BE2C (cell line): Measurements from ENCODE around the gene OR5H14.
A peak's percentile ranks its signal among the peaks of the same experiment; 100 is the strongest.
"Not testable (repeated sequence)": the region's sequence is repeated elsewhere in the genome, so short reads cannot be mapped to it uniquely, and the experiment has no call there.

ENCODE experiments used
- DNase-seq: peaks from one replicate; pipeline ENCODE4 v3.0.0-alpha.2; 2020
- H3K27me3 ChIP-seq: fragments of 250-450 bp; sonication (Bioruptor Pico); 2 replicates; pipeline ENCODE4 v1.5.1; 2020; ENCODE audit warnings: mild to moderate bottlenecking
- H3K36me3 ChIP-seq: fragments of 250-450 bp; sonication (Bioruptor Pico); 2 replicates; pipeline ENCODE4 v1.5.1; 2020; ENCODE audit warnings: mild to moderate bottlenecking
- H3K4me1 ChIP-seq: fragments of 250-450 bp; sonication (Bioruptor Pico); 2 replicates; pipeline ENCODE4 v1.5.1; 2020
- H3K4me3 ChIP-seq: 2 replicates; pipeline ENCODE4 v1.5.1; 2011; ENCODE audit warnings: low read depth, low read length
- H3K9me3 ChIP-seq: fragments of 250-450 bp; sonication (Bioruptor Pico); 2 replicates; pipeline ENCODE4 v1.5.1; 2020
- CTCF ChIP-seq: IDR thresholded peaks from 2 replicates; pipeline ENCODE4 v1.5.1; 2012; ENCODE audit warnings: mild to moderate bottlenecking, low read depth, low read length

The OR5H14 gene

GRCh38 chr3:98185180-98185579 is 37.9 kb downstream of the OR5H14 start:
- Histone ChIP-seq H3K4me1 (no peaks in the 10 kb centered on the region), H3K36me3 (no peaks in the 10 kb centered on the region), H3K9me3 (no peaks in the 10 kb centered on the region), H3K27me3 (no peaks in the 10 kb centered on the region), H3K4me3 (no peak overlapping the region)
- DNase-seq: no peak
- TF ChIP-seq CTCF: peak; percentile 44

- H3K9me3 ChIP-seq: no peaks in the 10 kb centered on the region
- H3K27me3 ChIP-seq: no peaks in the 10 kb centered on the region
- no peak overlapping the region for H3K4me3 ChIP-seq
- no peak for DNase-seq
- no peaks in the 10 kb centered on the region for H3K4me1 ChIP-seq
- H3K36me3 ChIP-seq: no peaks in the 10 kb centered on the region
- peak; percentile 55 for TF ChIP-seq CTCF
These were observed 41.3 kb downstream of the OR5H14 start for GRCh38 chr3:98188545-98188944.

- H3K9me3 ChIP-seq, DNase-seq: not testable (repeated sequence)
These were observed 43.6 kb downstream of the OR5H14 start for GRCh38 chr3:98190911-98191310.

GRCh38 chr3:98196293-98196692 is 49.0 kb downstream of the OR5H14 start:
- not testable (repeated sequence) for H3K36me3 ChIP-seq, H3K4me1 ChIP-seq, H3K27me3 ChIP-seq, H3K9me3 ChIP-seq, DNase-seq, H3K4me3 ChIP-seq

More at GRCh38 chr3:98190911-98191310, 43.6 kb downstream of the OR5H14 start:
- not testable (repeated sequence) for H3K4me3 ChIP-seq, H3K27me3 ChIP-seq, H3K4me1 ChIP-seq, H3K36me3 ChIP-seq

GRCh38 chr3:98199020-98199419 is 51.7 kb downstream of the OR5H14 start:
- no peak overlapping the region for H3K4me3 ChIP-seq
- TF ChIP-seq CTCF: no peak
- no peaks in the 10 kb centered on the region for H3K4me1 ChIP-seq
- H3K9me3 ChIP-seq: no peaks in the 10 kb centered on the region
- no peaks in the 10 kb centered on the region for H3K36me3 ChIP-seq
- peaks cover 4% of the 10 kb centered on the region; the same call in 1 of the 2 replicates for H3K27me3 ChIP-seq
- no peak for DNase-seq
